ENCODE data around the gene HDAC4.

GRCh38 chr2:239292959-239293774 is 107.7 kb downstream of the HDAC4 start:
- TF ChIP-seq CTCF (conservative IDR thresholded peaks at IDR 0.05; ENCODE audit: low read depth in 2 of 2) (no peak), EZH2 (IDR thresholded peaks at IDR 0.05; ENCODE audit: low read depth, unreplicated experiment) (no peak), ETS1 (IDR thresholded peaks at IDR 0.05) (no peak), JUNB (IDR thresholded peaks at IDR 0.05; ENCODE audit: unreplicated experiment) (no peak), POLR2AphosphoS5 (IDR thresholded peaks at IDR 0.05; ENCODE audit: low read depth) (no peak), ZNF114 (CRISPR knock-in tag; IDR thresholded peaks at IDR 0.05) (no peak), EZH2phosphoT487 (IDR thresholded peaks at IDR 0.05; ENCODE audit: unreplicated experiment) (no peak), CREB1 (CRISPR knock-in tag; IDR thresholded peaks at IDR 0.05; ENCODE audit: low read depth) (no peak), ZNF462 (CRISPR knock-in tag; IDR thresholded peaks at IDR 0.05) (no peak), ZNF331 (CRISPR knock-in tag; IDR thresholded peaks at IDR 0.05; ENCODE audit: low read depth) (no peak), STAT1 (IDR thresholded peaks at IDR 0.05; ENCODE audit: unreplicated experiment) (no peak), NANOG (IDR thresholded peaks at IDR 0.05; ENCODE audit: borderline replicate concordance) (no peak)
- TF ChIP-seq, protein P1, sequence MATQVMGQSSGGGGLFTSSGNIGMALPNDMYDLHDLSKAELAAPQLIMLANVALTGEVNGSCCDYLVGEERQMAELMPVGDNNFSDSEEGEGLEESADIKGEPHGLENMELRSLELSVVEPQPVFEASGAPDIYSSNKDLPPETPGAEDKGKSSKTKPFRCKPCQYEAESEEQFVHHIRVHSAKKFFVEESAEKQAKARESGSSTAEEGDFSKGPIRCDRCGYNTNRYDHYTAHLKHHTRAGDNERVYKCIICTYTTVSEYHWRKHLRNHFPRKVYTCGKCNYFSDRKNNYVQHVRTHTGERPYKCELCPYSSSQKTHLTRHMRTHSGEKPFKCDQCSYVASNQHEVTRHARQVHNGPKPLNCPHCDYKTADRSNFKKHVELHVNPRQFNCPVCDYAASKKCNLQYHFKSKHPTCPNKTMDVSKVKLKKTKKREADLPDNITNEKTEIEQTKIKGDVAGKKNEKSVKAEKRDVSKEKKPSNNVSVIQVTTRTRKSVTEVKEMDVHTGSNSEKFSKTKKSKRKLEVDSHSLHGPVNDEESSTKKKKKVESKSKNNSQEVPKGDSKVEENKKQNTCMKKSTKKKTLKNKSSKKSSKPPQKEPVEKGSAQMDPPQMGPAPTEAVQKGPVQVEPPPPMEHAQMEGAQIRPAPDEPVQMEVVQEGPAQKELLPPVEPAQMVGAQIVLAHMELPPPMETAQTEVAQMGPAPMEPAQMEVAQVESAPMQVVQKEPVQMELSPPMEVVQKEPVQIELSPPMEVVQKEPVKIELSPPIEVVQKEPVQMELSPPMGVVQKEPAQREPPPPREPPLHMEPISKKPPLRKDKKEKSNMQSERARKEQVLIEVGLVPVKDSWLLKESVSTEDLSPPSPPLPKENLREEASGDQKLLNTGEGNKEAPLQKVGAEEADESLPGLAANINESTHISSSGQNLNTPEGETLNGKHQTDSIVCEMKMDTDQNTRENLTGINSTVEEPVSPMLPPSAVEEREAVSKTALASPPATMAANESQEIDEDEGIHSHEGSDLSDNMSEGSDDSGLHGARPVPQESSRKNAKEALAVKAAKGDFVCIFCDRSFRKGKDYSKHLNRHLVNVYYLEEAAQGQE (IDR thresholded peaks at IDR 0.05; ENCODE audit: unreplicated experiment) = no peak

Data from GM23338 (cell line).